ENCODE results near the gene LRMDA. TPM values are rescaled to one million over a fixed set of nuclear protein-coding genes. Genes with fewer than 3 reads are reported as not detected.
A peak's percentile ranks its signal among the peaks of the same experiment; 100 is the strongest.

The LRMDA gene
- total and polyA plus RNA-seq, 2 of the 4 experiments (the other 2 are of a cell fraction), result 0.07 TPM; not detected in 1

GRCh38 chr10:76302961-76303630 is 871.7 kb downstream of the LRMDA start:
- Histone ChIP-seq H3K4ac (ENCODE audit: low read depth, low read length) (no peak overlapping the region), H4K91ac (ENCODE audit: insufficient read depth, low read depth, low read length) (no peak overlapping the region; the same call in 1 of the 2 replicates), H2BK5ac (ENCODE audit: low read depth, low read length, poor library complexity, severe bottlenecking) (no peak overlapping the region), H3K4me1 (ENCODE audit: control insufficient read depth, insufficient read depth, low read length) (peaks cover 9% of the 10 kb centered on the region), H4K8ac (ENCODE audit: low read depth in 2 of 2, low read length in 2 of 2) (no peak overlapping the region), H3K14ac (replicated peaks; ENCODE audit: low read depth, low read length) (no peak overlapping the region), H3K4me2 (ENCODE audit: low read depth, low read length) (no peak overlapping the region), H3K79me1 (ENCODE audit: low read depth in 1 of 2, low read length in 2 of 2) (no peaks in the 10 kb centered on the region), H4K20me1 (ENCODE audit: insufficient read depth, low read length) (no peaks in the 10 kb centered on the region), H3K36me3 (ENCODE audit: control insufficient read depth, insufficient read depth, low read length) (no peaks in the 10 kb centered on the region), H3K18ac (ENCODE audit: low read depth, low read length) (peak overlapping the region; percentile 30; the same call in 1 of the 2 replicates), H3K23ac (ENCODE audit: low read depth, low read length) (no peak overlapping the region), H3K27me3 (ENCODE audit: control insufficient read depth, insufficient read depth, low read length) (no peaks in the 10 kb centered on the region), H2BK20ac (ENCODE audit: low read depth, low read length) (0 out of 2 replicates have a peak overlapping the region, but pooled peaks have one; percentile 18), H3K56ac (ENCODE audit: extremely low read depth, insufficient read depth, low read length) (no peak overlapping the region), H3K9ac (ENCODE audit: low read depth, low read length) (no peak overlapping the region), H3K9me1 (ENCODE audit: insufficient read depth, low read length) (no peaks in the 10 kb centered on the region), H3K27ac (ENCODE audit: insufficient read depth, low read length) (no peak overlapping the region), H4K5ac (ENCODE audit: low read depth, low read length) (peak overlapping the region; percentile 40; the same call in 1 of the 2 replicates), H2BK120ac (ENCODE audit: low read depth, low read length) (no peak overlapping the region), H3K4me3 (ENCODE audit: insufficient read depth, low read depth, low read length) (no peak overlapping the region), H2AFZ (replicated peaks; ENCODE audit: low read length, poor library complexity) (no peak overlapping the region), H2AK9ac (replicated peaks; ENCODE audit: low read depth, low read length, poor library complexity) (no peak overlapping the region), H2BK15ac (ENCODE audit: low read depth, low read length) (no peak overlapping the region), H2AK5ac (ENCODE audit: low read depth, low read length) (no peak overlapping the region), H3K9me3 (ENCODE audit: control insufficient read depth, insufficient read depth, low read length) (no peaks in the 10 kb centered on the region)
- DNase-seq, result no peak
- dilution Hi-C loops (cut with HindIII; ENCODE audit: low sequenced_read_pairs, unreplicated experiment), result no loop called here
- no TSS peak for BruUV-seq (replicated peaks)
- CTCF ChIA-PET, result interaction anchor here (0.6 to 2.9 kb wide), 20 partner anchors 8 to 917 kb away, joined by 3 to 12 read pairs (median 5); no protein-coding TSS in a partner anchor
- POLR2A ChIA-PET (ENCODE audit: unreplicated experiment), result interaction anchor here (0.6 kb wide), 1 partner anchor 901 kb away, joined by 5 read pairs; the partner anchor contains the start of gene ZNF503
- WGBS, 2 experiments (ENCODE audit: extremely low coverage in 2 of 2, insufficient read length in 1 of 2), result no CpG with 5 or more reads among the region's 8 CpGs
- intact Hi-C loops (cut with micrococcal nuclease), result loop anchor here (1.0 to 10.0 kb wide), 5 partner anchors 200 to 902 kb away; partner anchors contain the start of gene ZNF503
- in situ Hi-C loops (cut with MboI; ENCODE audit: low sequenced_read_pairs), result loop anchor here (10.0 kb wide), 1 partner anchor 898 kb away; the partner anchor contains the start of gene ZNF503
- no peak for ATAC-seq (ENCODE audit: low read depth)
- TF ChIP-seq NFE2L2 (IDR thresholded peaks at IDR 0.05; ENCODE audit: low read depth, low read length), result no peak
- no peak for TF ChIP-seq CTCF (conservative IDR thresholded peaks at IDR 0.05; ENCODE audit: low read depth, low read length)
- TF ChIP-seq MAFK (IDR thresholded peaks at IDR 0.05; ENCODE audit: low read depth, low read length), result no peak
- no peak for TF ChIP-seq RFX5 (IDR thresholded peaks at IDR 0.05; ENCODE audit: low read depth, low read length)
- TF ChIP-seq POLR2A (IDR thresholded peaks at IDR 0.05; ENCODE audit: low read depth, low read length), result no peak
- TF ChIP-seq FOS (IDR thresholded peaks at IDR 0.05; ENCODE audit: low read depth, low read length), result no peak
- TF ChIP-seq ELK1 (IDR thresholded peaks at IDR 0.05; ENCODE audit: borderline replicate concordance, low read depth, low read length), result no peak
- no peak for TF ChIP-seq BHLHE40 (IDR thresholded peaks at IDR 0.05; ENCODE audit: low read depth, low read length)
- TF ChIP-seq RAD21 (IDR thresholded peaks at IDR 0.05; ENCODE audit: low read length), result no peak
- TF ChIP-seq USF2 (IDR thresholded peaks at IDR 0.05; ENCODE audit: low read depth, low read length), result no peak
- no peak for TF ChIP-seq SMC3 (IDR thresholded peaks at IDR 0.05; ENCODE audit: low read depth, low read length)
- TF ChIP-seq CEBPB (IDR thresholded peaks at IDR 0.05; ENCODE audit: low read depth, low read length), result no peak
- no peak for TF ChIP-seq CHD1 (IDR thresholded peaks at IDR 0.05; ENCODE audit: low read depth, low read length)
- TF ChIP-seq MAZ (IDR thresholded peaks at IDR 0.05; ENCODE audit: borderline replicate concordance, low read depth, low read length), result no peak
- TF ChIP-seq MXI1 (IDR thresholded peaks at IDR 0.05; ENCODE audit: borderline replicate concordance, low read depth, low read length), result no peak

Measured in IMR-90 (cell line).